Fibroblast of skin of left biceps (primary cell): ENCODE results near the gene MCCD1.
"Not testable (repeated sequence)": the region's sequence is repeated elsewhere in the genome, so short reads cannot be mapped to it uniquely, and the experiment has no call there.

ENCODE experiments used
- DNase-seq, 2 experiments: peaks; one replicate each; pipeline ENCODE4 v3.0.0-alpha.2; 2013; ENCODE audit warnings: low read depth in 2 of 2

MCCD1 gene

DNA sequence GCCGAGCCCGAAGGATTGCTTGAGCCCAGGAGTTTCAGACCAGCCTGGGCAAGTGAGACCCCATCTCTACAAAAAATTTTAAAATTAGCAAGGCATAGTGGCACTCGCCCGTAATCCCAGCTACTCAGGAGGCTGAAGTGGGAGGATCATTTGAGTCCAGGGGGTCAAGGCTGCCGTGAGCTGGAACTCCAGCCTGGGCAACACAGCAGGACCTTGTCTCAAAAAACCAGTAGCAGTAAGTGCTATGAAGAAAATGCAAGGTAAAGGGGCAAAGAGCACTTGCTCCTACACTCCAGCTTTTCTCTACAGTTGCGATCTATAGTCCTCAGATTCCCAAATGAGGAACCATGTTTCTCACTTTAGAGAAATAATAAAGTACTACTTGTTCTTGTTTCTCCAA lies 14.9 kb downstream of the MCCD1 start:
- no peak for DNase-seq

DNA sequence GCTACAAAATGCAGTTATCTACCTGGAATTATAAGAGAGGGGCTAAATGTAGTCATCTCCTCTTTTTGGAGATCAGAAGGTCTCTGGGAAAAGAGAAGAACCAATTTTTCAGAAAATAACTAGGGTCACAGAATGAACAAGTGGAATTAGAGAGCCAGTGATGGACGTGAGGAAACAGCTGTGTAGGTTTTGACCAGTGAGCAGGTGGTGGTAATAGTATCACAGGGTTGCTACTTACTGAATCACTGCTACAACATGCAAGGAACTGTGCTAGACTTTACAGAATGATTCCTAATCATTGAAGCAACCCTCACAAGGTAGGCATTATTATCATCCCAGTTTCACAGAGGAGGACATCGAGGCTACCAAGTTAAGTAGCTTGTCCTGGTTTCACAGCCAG lies 15.9 kb downstream of the MCCD1 start:
- no peak for DNase-seq

- DNase-seq = no peak
Observed at GRCh38 chr6:31545291-31545690, 16.5 kb downstream of the MCCD1 start.

DNA sequence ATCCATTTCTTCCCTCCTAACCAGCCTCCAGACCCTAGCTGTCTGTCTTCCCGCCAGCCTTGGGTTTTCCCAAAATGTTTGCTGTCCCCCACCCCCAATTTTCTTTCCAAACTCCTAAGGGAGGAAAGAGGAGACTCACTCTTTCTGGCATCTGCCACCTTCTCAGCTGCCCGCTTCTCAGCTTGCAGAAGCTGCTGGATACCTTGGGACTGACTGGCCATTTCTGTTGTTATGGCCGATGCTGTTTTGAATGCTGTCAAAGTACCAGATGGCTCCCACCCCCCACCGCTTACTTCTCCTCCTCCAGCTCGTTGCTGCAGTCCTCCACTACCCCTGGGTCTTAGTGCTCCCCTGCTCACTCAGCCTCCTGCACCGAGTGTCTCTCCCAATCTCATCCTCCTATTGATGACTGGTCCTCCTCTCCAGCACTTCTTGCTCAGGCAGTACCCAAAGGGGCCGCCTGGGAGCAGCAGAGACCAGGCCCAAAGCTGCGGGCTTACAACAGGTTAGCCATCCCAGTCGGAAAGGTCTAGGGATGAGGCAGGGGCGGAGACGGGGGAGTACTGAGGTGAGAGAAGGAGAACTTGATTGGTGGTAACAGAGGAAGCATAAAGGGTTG lies 17.7 kb downstream of the MCCD1 start, which contains the start of gene ATP6V1G2:
Gene ATP6V1G2 (minus strand): TSS at position 270 of the 619 bp plus-strand sequence. CDS start 49 bp downstream, at position 221.
- peak; percentile 82 to 85 for DNase-seq

- peak; percentile 95 for DNase-seq
Observed at GRCh38 chr6:31546958-31547726, 18.4 kb downstream of the MCCD1 start, which contains the start of gene NFKBIL1. TSS of gene NFKBIL1 (plus strand) at chr6:31547608. CDS start at chr6:31547695, 87 bp downstream.

- no peak for DNase-seq
Observed at GRCh38 chr6:31547727-31548543, 19.2 kb downstream of the MCCD1 start.

GRCh38 chr6:31548544-31548873 lies 19.7 kb downstream of the MCCD1 start:
- DNase-seq = no peak

DNA sequence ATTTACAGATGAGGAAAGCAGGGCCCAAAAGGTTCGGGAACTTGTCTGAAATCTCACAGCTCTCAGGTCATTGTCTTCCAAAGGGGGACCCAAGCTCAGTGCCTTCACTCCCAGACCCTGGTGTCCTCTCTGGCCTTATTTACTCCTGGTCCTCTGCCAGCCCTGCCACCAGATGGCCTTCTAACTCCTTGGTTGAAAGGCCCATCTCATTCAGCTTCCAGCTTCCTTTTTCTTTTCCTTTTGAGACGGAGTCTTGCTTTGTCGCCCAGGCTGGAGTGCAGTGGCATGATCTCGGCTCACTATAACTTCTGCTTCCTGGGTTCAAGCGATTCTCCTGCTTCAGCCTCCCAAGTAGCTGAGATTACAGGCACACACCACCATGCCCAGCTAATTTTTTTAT lies 22.6 kb downstream of the MCCD1 start:
- not testable (repeated sequence) for DNase-seq

DNA sequence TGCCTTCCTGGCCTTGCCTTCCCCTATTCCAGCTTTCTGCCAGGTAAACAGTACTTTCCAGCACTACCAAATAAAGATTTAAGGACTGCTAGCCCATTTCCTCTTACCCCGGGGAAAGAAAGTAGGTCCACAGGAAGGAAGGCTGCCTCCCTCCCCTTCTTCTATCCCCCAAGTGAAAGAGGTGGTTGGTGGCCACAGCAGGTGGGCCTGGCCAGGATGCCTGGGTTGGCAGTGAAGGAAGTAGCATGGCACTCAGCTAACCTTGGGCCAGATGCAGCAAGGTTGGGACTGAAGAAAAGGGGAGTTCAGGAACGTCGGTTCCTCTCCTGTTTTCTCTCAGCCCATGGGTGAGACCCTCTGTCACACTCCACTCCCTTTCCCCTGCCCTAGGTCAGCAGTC lies 27.5 kb downstream of the MCCD1 start:
- no peak for DNase-seq

DNA sequence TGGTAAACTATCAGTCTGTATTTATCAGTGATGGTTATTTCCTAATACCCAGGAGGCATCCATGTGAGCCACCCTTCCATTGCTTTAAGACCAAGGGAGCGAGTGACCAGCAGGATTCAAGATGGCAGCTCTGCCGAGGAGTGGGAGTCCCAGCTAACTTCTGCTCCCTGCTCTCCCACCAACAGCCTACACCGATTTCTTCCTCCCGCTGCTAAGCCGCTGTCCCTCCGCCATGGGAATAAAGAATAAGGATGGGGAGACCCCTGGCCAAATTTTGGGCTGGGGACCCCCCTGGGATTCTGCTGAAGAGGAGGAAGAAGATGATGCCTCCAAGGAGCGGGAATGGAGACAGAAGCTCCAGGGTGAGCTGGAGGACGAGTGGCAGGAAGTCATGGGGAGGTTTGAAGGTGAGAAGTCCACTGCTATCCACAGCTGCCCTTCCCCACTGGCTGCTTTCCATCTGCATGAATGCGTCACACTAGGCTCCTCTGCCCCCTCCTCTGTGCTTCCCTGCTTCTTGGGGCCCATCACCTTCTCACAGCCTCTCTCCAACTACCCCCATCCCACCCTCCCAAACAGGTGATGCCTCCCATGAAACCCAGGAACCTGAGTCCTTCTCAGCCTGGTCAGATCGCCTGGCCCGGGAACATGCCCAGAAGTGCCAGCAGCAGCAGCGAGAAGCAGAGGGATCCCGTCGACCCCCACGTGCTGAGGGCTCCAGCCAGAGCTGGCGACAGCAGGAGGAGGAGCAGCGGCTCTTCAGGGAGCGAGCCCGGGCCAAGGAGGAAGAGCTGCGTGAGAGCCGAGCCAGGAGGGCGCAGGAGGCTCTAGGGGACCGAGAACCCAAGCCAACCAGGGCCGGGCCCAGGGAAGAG lies 28.9 kb downstream of the MCCD1 start:
- no peak for DNase-seq

GRCh38 chr6:31558318-31558625 lies 29.5 kb downstream of the MCCD1 start:
- DNase-seq = no peak

GRCh38 chr6:31558631-31559500 lies 30.1 kb downstream of the MCCD1 start:
- no peak for DNase-seq

DNA sequence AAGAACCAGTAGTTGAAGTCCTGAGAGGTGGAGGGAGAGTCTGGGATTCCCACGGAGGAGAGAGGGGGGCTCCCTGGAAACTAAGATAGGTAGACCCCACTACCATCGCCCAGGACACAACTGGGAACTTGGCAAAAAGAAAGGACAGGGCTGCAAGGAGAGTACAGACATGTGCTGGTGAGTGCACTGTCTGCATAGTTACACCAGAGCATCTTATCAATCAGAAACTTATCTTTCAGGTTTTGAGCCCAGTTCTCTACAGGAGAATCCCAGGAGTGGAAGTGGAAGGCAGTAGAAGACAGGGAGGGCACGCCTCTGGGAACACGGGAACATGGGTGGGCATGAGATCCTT lies 30.8 kb downstream of the MCCD1 start:
- no peak for DNase-seq

DNA sequence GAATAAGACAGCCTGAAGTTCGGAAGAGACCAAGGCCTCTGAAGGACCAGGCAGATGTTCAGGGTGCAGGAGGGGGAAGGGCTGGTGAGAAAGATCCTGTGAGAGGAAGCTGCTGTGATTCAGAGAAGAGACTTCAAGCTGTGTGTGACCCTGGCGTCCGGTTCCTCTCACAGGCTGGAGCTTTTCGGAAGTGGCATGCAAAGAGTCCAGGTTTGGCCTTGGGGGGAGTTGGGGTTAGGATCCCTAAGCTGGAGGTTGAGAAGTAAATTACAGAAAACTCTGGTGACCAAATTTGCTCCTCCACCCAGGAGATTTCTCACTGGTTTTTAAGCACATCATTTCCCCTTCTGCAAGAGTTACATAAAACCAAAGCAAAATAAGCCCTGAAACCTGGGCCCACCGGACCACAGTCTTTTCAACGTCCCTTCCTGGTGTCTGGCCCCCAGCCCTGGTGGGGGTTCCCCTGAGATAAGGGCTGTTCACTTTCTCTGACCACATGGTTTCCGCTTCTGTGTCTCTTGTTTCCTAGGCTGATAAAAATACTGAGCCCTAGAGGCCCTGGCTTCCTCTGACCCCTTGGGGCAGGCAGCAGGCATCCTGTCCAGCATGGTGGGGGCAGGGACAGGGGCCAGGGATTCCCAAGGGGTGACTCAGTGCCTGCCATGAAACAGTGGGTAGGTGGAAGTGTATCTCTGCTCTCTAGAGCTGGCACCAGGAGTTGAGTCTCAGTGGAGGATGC lies 31.4 kb downstream of the MCCD1 start:
- no peak for DNase-seq

GRCh38 chr6:31560697-31561058 lies 31.9 kb downstream of the MCCD1 start:
- no peak for DNase-seq

- DNase-seq = no peak
Observed at GRCh38 chr6:31567531-31568370, 39.0 kb downstream of the MCCD1 start.

DNA sequence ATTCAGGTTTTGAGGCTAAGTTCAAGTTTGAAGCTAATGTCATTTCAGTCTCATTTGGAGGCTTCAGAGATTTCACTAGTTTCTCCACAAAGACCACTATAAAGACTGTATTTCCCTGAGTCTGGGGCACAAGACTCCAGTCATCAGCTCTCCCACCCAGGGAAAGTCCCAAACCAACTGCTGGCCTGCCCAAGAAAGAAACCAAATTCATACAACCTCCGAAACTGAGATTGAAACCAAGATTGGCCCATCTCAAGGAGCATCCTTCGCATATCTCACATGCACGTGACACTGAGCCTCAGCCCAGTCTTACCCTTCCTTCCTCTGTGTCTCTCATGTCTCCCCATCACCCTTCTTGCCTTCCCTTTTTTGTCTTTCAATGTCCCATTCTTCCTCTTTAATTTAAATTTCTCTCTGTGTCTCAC lies 39.8 kb downstream of the MCCD1 start:
- DNase-seq = no peak

- DNase-seq = no peak
Observed at GRCh38 chr6:31569861-31570536, 41.2 kb downstream of the MCCD1 start.
